MM.1S (cell line): Measurements from ENCODE around the gene PRDM5.

Experiments
- EZH2 ChIP-seq: fragments of 300-600 bp; sonication (generic); optimal IDR thresholded peaks from 2 replicates; pipeline ENCODE3; 2017; ENCODE audit warnings: low read depth, mild to moderate bottlenecking, antibody characterized with exemption, low read length, mixed read lengths
- EZH2phosphoT487 ChIP-seq: fragments of 300-600 bp; sonication (generic); IDR thresholded peaks from 2 replicates; pipeline ENCODE4 v1.6.1; 2018; ENCODE audit warnings: antibody characterized with exemption, low read length
- TF ChIP-seq, protein P1 (sequence below): fragments of 300-600 bp; sonication (generic); IDR thresholded peaks from 2 replicates; pipeline ENCODE4 v1.5.1; 2016; ENCODE audit warnings: antibody characterized with exemption, low read length, mixed read lengths

- TF ChIP-seq EZH2 (no peak), EZH2phosphoT487 (no peak)
- TF ChIP-seq, protein P1, sequence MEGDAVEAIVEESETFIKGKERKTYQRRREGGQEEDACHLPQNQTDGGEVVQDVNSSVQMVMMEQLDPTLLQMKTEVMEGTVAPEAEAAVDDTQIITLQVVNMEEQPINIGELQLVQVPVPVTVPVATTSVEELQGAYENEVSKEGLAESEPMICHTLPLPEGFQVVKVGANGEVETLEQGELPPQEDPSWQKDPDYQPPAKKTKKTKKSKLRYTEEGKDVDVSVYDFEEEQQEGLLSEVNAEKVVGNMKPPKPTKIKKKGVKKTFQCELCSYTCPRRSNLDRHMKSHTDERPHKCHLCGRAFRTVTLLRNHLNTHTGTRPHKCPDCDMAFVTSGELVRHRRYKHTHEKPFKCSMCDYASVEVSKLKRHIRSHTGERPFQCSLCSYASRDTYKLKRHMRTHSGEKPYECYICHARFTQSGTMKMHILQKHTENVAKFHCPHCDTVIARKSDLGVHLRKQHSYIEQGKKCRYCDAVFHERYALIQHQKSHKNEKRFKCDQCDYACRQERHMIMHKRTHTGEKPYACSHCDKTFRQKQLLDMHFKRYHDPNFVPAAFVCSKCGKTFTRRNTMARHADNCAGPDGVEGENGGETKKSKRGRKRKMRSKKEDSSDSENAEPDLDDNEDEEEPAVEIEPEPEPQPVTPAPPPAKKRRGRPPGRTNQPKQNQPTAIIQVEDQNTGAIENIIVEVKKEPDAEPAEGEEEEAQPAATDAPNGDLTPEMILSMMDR = no peak
Measured at GRCh38 chr4:120693816-120694215, 228.7 kb downstream of the PRDM5 start.
